WTC11 (cell line): ENCODE data around the gene MPST. TPM values are rescaled to one million over a fixed set of nuclear protein-coding genes. Genes with fewer than 3 reads are reported as not detected.

Experiments used
- ATAC-seq: fragments of 200-7000 bp; cut with Tn5 transposase; 2 replicates; pipeline ENCODE4 v1.10.0; 2021; ENCODE audit warnings: mild to moderate bottlenecking, moderate library complexity
- CTCF ChIA-PET: fragments of 300-600 bp; sonication (Branson Sonifier 250); formaldehyde crosslinking; loops from one replicate; lab custom pipeline; 2021; ENCODE audit warnings: antibody characterized with exemption; lab: Charles Lee
- POLR2A ChIA-PET: fragments of 350-600 bp; sonication (Branson Sonifier 250); formaldehyde crosslinking; loops from one replicate; lab custom pipeline; 2021; ENCODE audit warnings: antibody characterized with exemption; lab: Charles Lee
- DNase-seq: peaks from one replicate; pipeline ENCODE4 v3.0.0; 2021; ENCODE audit warnings: low spot score
- H3K27ac Mint-ChIP-seq: 2 replicates; pipeline ENCODE4 v1.8.0; 2021; ENCODE audit warnings: mixed read lengths
- H3K27me3 Mint-ChIP-seq: 2 replicates; pipeline ENCODE4 v1.8.0; 2021; ENCODE audit warnings: low read depth, mild to moderate bottlenecking, moderate library complexity, mixed read lengths
- H3K36me3 Mint-ChIP-seq: 2 replicates; pipeline ENCODE4 v1.8.0; 2021; ENCODE audit warnings: mixed read lengths
- H3K4me1 Mint-ChIP-seq: 2 replicates; pipeline ENCODE4 v1.8.0; 2022; ENCODE audit warnings: mixed read lengths
- H3K4me3 Mint-ChIP-seq: 2 replicates; pipeline ENCODE4 v1.8.0; 2021; ENCODE audit warnings: mild to moderate bottlenecking, moderate library complexity, mixed read lengths
- H3K9me3 Mint-ChIP-seq: 2 replicates; pipeline ENCODE4 v1.8.0; 2021; ENCODE audit warnings: mixed read lengths
- CREM ChIP-seq: sonication (generic); formaldehyde crosslinking; IDR thresholded peaks from 2 replicates; pipeline ENCODE4 v1.8.1; 2022; ENCODE audit warnings: mild to moderate bottlenecking, missing genetic modification reagents, moderate library complexity
- FOXP1 ChIP-seq: sonication (generic); formaldehyde crosslinking; IDR thresholded peaks from 2 replicates; pipeline ENCODE4 v1.8.0; 2022; ENCODE audit warnings: missing genetic modification reagents, mild to moderate bottlenecking, moderate library complexity, borderline replicate concordance
- GRHL2 ChIP-seq: fragments of 250-450 bp; sonication (Bioruptor Pico); IDR thresholded peaks from 2 replicates; pipeline ENCODE4 v1.8.0; 2022; ENCODE audit warnings: mild to moderate bottlenecking, moderate library complexity; ENCODE audit not compliant: insufficient replicate concordance, severe bottlenecking
- GTF2I ChIP-seq: fragments of 250-450 bp; sonication (Bioruptor Pico); conservative IDR thresholded peaks from 2 replicates; pipeline ENCODE4 v1.4.0; 2021; ENCODE audit warnings: mild to moderate bottlenecking
- OVOL2 ChIP-seq: fragments of 250-450 bp; sonication (Bioruptor Pico); IDR thresholded peaks from 2 replicates; pipeline ENCODE4 v1.9.0; 2021; ENCODE audit warnings: mild to moderate bottlenecking, borderline replicate concordance
- RORB ChIP-seq: fragments of 250-450 bp; sonication (Bioruptor Pico); IDR thresholded peaks from 2 replicates; pipeline ENCODE4 v1.9.0; 2021; ENCODE audit warnings: mild to moderate bottlenecking
- TCF7 ChIP-seq: sonication (generic); formaldehyde crosslinking; IDR thresholded peaks from 2 replicates; pipeline ENCODE4 v1.8.0; 2022; ENCODE audit warnings: mild to moderate bottlenecking, low read depth, missing genetic modification reagents, moderate library complexity
- ZNF423 ChIP-seq: fragments of 250-450 bp; sonication (Bioruptor Pico); IDR thresholded peaks from 2 replicates; pipeline ENCODE4 v2.1.2; 2022; ENCODE audit warnings: mild to moderate bottlenecking, moderate library complexity
- ZNF671 ChIP-seq: fragments of 250-450 bp; sonication (Bioruptor Pico); IDR thresholded peaks from 2 replicates; pipeline ENCODE4 v1.8.0; 2021; ENCODE audit warnings: mild to moderate bottlenecking
- total RNA-seq: library from RNA; stranded (reverse); gene quantifications from 3 replicates; pipeline ENCODE4 v1.2.3, GENCODE V29; 2021
- TF ChIP-seq, protein P1 (sequence below): fragments of 250-450 bp; sonication (Bioruptor Pico); conservative IDR thresholded peaks from 2 replicates; pipeline ENCODE4 v1.9.0; 2021; ENCODE audit warnings: mild to moderate bottlenecking
- TF ChIP-seq, protein P2 (sequence below): sonication (generic); formaldehyde crosslinking; IDR thresholded peaks from 2 replicates; pipeline ENCODE4 v1.8.0; 2023; ENCODE audit warnings: missing genetic modification reagents
- TF ChIP-seq, protein P3 (sequence below): sonication (generic); formaldehyde crosslinking; IDR thresholded peaks from 2 replicates; pipeline ENCODE4 v1.8.1; 2022; ENCODE audit warnings: low read depth, missing genetic modification reagents, borderline replicate concordance
- TF ChIP-seq, protein P4 (sequence below): fragments of 250-450 bp; sonication (Bioruptor Pico); IDR thresholded peaks from 2 replicates; pipeline ENCODE4 v1.8.0; 2021; ENCODE audit warnings: mild to moderate bottlenecking
- TF ChIP-seq, protein P5 (sequence below): sonication (generic); formaldehyde crosslinking; IDR thresholded peaks from 2 replicates; pipeline ENCODE4 v1.8.0; 2023; ENCODE audit warnings: missing genetic modification reagents, mild to moderate bottlenecking, borderline replicate concordance

The MPST gene
- total RNA-seq, 1 experiment from 2014 or later = 86.6 TPM

DNA sequence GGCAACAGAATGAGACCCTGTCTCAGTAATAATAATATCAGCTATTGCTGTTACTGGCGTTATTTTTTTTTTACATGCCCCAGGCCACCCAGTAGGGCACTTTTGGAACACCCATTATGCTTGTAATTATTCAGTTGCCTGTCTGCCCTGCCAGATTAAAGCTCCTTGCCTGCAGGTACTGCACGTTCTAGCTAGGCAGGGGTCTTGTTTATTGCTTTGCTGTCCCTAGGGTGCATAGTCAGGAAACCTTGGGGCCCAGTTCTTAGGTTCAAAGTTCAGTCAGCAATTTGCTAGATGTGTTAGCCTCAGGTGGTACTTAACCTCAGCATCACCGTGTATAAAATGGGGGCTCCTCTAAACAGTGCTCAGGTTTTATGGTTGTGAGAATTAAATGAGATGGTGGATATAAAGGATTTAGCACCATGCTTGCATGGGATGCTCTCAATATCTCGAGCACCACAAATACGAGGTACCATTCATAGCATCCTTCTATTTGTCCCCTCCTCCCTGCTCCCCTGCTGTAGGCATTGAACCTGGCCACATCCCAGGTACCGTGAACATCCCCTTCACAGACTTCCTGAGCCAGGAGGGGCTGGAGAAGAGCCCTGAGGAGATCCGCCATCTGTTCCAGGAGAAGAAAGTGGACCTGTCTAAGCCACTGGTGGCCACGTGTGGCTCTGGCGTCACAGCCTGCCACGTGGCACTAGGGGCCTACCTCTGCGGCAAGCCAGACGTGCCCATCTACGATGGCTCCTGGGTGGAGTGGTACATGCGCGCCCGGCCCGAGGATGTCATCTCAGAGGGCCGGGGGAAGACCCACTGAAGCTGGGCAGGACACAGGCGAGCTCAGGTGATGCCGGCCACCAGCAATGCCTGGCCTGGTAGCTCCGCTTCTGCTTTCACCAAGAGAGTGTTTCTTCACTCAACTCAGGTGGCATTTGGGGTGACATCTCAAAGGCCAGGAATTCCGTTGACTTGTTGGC is 9.4 kb downstream of the MPST start (continued):
- TF ChIP-seq, protein P1, sequence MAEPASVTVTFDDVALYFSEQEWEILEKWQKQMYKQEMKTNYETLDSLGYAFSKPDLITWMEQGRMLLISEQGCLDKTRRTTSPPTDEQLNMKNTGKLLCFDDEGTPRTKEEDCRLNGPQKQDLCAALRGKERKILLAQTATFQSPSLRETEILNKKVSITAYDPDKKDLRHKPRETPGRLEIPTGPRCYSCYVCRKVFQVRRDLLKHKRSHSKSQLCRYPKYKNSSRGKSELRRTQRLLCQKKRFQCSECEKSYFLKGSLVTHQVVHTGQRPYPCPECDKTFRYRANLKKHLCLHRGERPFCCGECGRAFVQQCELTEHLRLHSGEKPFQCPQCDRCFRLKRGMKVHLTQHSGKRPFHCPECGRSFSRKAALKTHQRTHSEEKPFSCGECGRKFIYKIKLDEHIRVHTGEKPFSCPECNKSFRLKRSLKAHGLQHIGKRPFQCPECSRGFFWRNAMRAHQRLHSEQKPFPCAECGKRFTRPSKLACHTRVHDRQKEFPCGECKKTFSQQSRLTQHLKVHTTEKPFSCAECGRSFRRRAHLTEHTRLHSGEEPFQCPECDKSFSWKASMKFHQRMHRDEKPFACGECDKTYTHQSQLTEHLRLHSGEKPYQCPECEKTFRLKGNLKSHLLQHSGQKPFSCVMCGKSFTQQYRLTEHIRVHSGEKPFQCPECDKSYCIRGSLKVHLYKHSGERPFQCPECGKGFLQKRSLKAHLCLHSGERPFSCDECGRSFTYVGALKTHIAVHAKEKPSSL (CRISPR knock-in tag) = no peak

DNA sequence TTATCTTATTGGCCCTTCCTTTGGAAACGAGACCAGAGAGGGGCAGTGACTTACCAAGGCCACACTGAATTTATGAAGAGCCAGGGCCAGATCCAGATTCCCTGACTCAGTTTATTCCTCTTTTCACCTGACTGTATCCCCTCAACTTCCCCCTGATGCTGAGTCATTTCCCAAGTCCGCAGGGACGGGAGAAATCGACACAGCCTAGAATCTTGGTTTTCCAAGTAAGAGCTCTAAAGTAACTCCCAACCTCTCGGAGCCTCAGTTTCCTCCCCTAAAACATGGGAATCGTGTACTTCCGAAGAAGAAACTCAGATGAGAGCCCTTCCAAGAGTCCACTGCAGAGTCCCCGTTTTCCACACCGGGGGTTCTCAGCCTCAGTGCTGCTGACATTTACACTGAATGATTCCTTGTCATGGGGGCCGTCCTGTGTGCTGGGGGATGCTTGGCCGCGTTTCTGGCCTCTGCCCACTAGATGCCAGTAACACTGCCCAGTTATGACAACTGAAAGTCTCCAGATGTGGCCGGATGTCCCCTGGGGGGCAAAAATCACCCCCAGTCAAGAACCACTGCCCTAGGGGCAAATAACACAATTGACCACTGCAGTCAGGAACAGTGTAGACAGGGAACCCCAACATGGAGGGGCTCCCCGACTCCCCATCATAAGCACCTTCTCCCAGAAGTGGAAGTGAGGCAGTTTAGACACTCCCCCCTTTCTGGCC is 11.2 kb downstream of the MPST start:
- Mint-ChIP-seq H3K27me3 (peaks cover 3% of the 10 kb centered on the region), H3K36me3 (peaks cover 16% of the 10 kb centered on the region; the same call in 1 of the 2 replicates), H3K9me3 (no peaks in the 10 kb centered on the region), H3K4me3 (no peak overlapping the region)
- DNase-seq (no peak), ATAC-seq (peak; percentile 43)
- TF ChIP-seq, protein P2, sequence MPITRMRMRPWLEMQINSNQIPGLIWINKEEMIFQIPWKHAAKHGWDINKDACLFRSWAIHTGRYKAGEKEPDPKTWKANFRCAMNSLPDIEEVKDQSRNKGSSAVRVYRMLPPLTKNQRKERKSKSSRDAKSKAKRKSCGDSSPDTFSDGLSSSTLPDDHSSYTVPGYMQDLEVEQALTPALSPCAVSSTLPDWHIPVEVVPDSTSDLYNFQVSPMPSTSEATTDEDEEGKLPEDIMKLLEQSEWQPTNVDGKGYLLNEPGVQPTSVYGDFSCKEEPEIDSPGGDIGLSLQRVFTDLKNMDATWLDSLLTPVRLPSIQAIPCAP (CRISPR knock-in tag) = no peak
- TF ChIP-seq, protein P3, sequence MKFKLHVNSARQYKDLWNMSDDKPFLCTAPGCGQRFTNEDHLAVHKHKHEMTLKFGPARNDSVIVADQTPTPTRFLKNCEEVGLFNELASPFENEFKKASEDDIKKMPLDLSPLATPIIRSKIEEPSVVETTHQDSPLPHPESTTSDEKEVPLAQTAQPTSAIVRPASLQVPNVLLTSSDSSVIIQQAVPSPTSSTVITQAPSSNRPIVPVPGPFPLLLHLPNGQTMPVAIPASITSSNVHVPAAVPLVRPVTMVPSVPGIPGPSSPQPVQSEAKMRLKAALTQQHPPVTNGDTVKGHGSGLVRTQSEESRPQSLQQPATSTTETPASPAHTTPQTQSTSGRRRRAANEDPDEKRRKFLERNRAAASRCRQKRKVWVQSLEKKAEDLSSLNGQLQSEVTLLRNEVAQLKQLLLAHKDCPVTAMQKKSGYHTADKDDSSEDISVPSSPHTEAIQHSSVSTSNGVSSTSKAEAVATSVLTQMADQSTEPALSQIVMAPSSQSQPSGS (CRISPR knock-in tag) = no peak
- TF ChIP-seq ZNF671 (CRISPR knock-in tag) = no peak
- TF ChIP-seq ZNF423 (CRISPR knock-in tag) = no peak
- TF ChIP-seq, protein P4, sequence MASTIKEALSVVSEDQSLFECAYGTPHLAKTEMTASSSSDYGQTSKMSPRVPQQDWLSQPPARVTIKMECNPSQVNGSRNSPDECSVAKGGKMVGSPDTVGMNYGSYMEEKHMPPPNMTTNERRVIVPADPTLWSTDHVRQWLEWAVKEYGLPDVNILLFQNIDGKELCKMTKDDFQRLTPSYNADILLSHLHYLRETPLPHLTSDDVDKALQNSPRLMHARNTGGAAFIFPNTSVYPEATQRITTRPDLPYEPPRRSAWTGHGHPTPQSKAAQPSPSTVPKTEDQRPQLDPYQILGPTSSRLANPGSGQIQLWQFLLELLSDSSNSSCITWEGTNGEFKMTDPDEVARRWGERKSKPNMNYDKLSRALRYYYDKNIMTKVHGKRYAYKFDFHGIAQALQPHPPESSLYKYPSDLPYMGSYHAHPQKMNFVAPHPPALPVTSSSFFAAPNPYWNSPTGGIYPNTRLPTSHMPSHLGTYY (CRISPR knock-in tag) = no peak
- TF ChIP-seq CREM (CRISPR knock-in tag) = no peak
- TF ChIP-seq, all 79 proteins: peak for 0
- CTCF ChIA-PET = interaction anchor here (0.8 to 4.9 kb wide), 10 partner anchors 10 to 175 kb away, joined by 3 to 38 read pairs (median 3); partner anchors contain the start of genes KCTD17, MPST and TST
- 0 out of 2 replicates have a peak overlapping the region, but pooled peaks have one; percentile 74 for H3K27ac Mint-ChIP-seq
- POLR2A ChIA-PET = interaction anchor here (1.1 to 1.6 kb wide), 2 partner anchors 12 to 21 kb away, joined by 3 to 5 read pairs; partner anchors contain the start of genes KCTD17, MPST and TST
- H3K4me1 Mint-ChIP-seq = peaks cover 32% of the 10 kb centered on the region

DNA sequence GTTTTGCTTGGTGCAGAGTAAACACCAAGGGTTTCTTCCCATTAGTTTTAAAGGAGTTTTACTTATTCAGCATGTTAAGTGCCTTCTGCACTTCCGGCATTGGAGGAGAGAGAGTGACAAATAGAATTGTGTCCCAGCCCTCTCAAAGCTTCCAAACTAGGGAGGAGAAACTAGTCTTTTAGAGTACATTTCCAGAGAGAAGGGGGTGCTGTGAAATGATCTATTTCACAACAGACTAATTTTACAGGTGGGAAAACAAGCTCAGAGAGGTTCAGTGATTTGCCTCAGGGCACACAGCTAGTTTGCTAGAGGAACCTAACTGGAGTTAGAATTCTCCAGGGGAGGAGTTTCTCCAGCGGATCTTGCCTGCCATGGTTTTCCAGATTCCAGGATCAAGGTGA is 12.6 kb downstream of the MPST start:
- peaks cover 29% of the 10 kb centered on the region for H3K4me1 Mint-ChIP-seq
- H3K27ac Mint-ChIP-seq = peak overlapping the region; percentile 30; the same call in 1 of the 2 replicates
- ChIA-PET CTCF (interaction anchor here (0.6 to 4.9 kb wide), 11 partner anchors 9 to 220 kb away, joined by 3 to 38 read pairs (median 3); partner anchors contain the start of genes MPST and TST), POLR2A (interaction anchor here (0.5 to 1.4 kb wide), 3 partner anchors 11 to 473 kb away, joined by 3 read pairs; no protein-coding TSS in a partner anchor)
- peaks cover 6% of the 10 kb centered on the region; the same call in 1 of the 2 replicates for H3K36me3 Mint-ChIP-seq
- H3K27me3 Mint-ChIP-seq = peaks cover 5% of the 10 kb centered on the region
- ATAC-seq (no peak), DNase-seq (no peak)
- H3K9me3 Mint-ChIP-seq = no peaks in the 10 kb centered on the region
- H3K4me3 Mint-ChIP-seq = no peak overlapping the region
- TF ChIP-seq TCF7 (CRISPR knock-in tag) = no peak
- no peak for TF ChIP-seq GRHL2 (CRISPR knock-in tag)
- no peak for TF ChIP-seq FOXP1 (CRISPR knock-in tag)
- no peak for TF ChIP-seq GTF2I
- TF ChIP-seq, protein P4 (CRISPR knock-in tag) = no peak
- TF ChIP-seq OVOL2 (CRISPR knock-in tag) = no peak
- TF ChIP-seq, protein P5, sequence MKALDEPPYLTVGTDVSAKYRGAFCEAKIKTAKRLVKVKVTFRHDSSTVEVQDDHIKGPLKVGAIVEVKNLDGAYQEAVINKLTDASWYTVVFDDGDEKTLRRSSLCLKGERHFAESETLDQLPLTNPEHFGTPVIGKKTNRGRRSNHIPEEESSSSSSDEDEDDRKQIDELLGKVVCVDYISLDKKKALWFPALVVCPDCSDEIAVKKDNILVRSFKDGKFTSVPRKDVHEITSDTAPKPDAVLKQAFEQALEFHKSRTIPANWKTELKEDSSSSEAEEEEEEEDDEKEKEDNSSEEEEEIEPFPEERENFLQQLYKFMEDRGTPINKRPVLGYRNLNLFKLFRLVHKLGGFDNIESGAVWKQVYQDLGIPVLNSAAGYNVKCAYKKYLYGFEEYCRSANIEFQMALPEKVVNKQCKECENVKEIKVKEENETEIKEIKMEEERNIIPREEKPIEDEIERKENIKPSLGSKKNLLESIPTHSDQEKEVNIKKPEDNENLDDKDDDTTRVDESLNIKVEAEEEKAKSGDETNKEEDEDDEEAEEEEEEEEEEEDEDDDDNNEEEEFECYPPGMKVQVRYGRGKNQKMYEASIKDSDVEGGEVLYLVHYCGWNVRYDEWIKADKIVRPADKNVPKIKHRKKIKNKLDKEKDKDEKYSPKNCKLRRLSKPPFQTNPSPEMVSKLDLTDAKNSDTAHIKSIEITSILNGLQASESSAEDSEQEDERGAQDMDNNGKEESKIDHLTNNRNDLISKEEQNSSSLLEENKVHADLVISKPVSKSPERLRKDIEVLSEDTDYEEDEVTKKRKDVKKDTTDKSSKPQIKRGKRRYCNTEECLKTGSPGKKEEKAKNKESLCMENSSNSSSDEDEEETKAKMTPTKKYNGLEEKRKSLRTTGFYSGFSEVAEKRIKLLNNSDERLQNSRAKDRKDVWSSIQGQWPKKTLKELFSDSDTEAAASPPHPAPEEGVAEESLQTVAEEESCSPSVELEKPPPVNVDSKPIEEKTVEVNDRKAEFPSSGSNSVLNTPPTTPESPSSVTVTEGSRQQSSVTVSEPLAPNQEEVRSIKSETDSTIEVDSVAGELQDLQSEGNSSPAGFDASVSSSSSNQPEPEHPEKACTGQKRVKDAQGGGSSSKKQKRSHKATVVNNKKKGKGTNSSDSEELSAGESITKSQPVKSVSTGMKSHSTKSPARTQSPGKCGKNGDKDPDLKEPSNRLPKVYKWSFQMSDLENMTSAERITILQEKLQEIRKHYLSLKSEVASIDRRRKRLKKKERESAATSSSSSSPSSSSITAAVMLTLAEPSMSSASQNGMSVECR (CRISPR knock-in tag) = no peak
- no peak for TF ChIP-seq RORB
